ENCODE measurements around the gene COIL.

GRCh38 chr17:56926270-56926669, 34.6 kb downstream of the COIL start:
- TF ChIP-seq CTCF (IDR thresholded peaks at IDR 0.05) (no peak), POLR2A (IDR thresholded peaks at IDR 0.05) (no peak)

Data from uterus (tissue), 2 donors.